ENCODE measurements around the gene PELO. TPM values are rescaled to one million over a fixed set of nuclear protein-coding genes. Genes with fewer than 3 reads are reported as not detected.

PELO gene
- polyA plus RNA-seq, 3 donors, result 30.5 to 31.0 (median 30.7) TPM

GRCh38 chr5:52770287-52770939 is 17.3 kb upstream of the PELO start:
- DNase-seq (ENCODE audit: low read depth in 3 of 3, low spot score in 2 of 3), result no peak

GRCh38 chr5:52771343-52772039 is 16.2 kb upstream of the PELO start:
- no peak for DNase-seq (ENCODE audit: low read depth in 3 of 3, low spot score in 2 of 3)

- no peak for DNase-seq (ENCODE audit: low read depth in 3 of 3, low spot score in 2 of 3)
Observed at GRCh38 chr5:52772668-52773067, 15.0 kb upstream of the PELO start.

GRCh38 chr5:52773342-52773741 is 14.4 kb upstream of the PELO start:
- DNase-seq (ENCODE audit: low read depth in 3 of 3, low spot score in 2 of 3), result no peak

- no peak for DNase-seq (ENCODE audit: low read depth in 3 of 3, low spot score in 2 of 3)
Observed at GRCh38 chr5:52774005-52774410, 13.7 kb upstream of the PELO start.

- no peak for DNase-seq (ENCODE audit: low read depth in 3 of 3, low spot score in 2 of 3)
Observed at GRCh38 chr5:52776116-52776515, 11.6 kb upstream of the PELO start.

GRCh38 chr5:52777186-52777585 is 10.5 kb upstream of the PELO start:
- no peak for DNase-seq (ENCODE audit: low read depth in 3 of 3, low spot score in 2 of 3)

- DNase-seq (ENCODE audit: low read depth in 3 of 3, low spot score in 2 of 3), result no peak
Observed at GRCh38 chr5:52778781-52779180, 8.9 kb upstream of the PELO start.

- DNase-seq (ENCODE audit: low read depth in 3 of 3, low spot score in 2 of 3), result no peak
Observed at GRCh38 chr5:52779213-52779612, 8.5 kb upstream of the PELO start.

- DNase-seq (ENCODE audit: low read depth in 3 of 3, low spot score in 2 of 3), result no peak
Observed at GRCh38 chr5:52783226-52783959, 4.3 kb upstream of the PELO start.

- DNase-seq (ENCODE audit: low read depth in 3 of 3, low spot score in 2 of 3), result no peak
Observed at GRCh38 chr5:52784737-52785136, 3.0 kb upstream of the PELO start.

GRCh38 chr5:52786391-52786790 is 1.3 kb upstream of the PELO start:
- DNase-seq (ENCODE audit: low read depth in 3 of 3, low spot score in 2 of 3), result no peak

GRCh38 chr5:52786949-52787599 is 642 bp upstream of the PELO start:
- DNase-seq (ENCODE audit: low read depth in 3 of 3, low spot score in 2 of 3), result no peak

GRCh38 chr5:52788505-52788821 is 747 bp downstream of the PELO start:
- no peak for DNase-seq (ENCODE audit: low read depth in 3 of 3, low spot score in 2 of 3)

GRCh38 chr5:52789378-52789777 is 1.7 kb downstream of the PELO start:
- DNase-seq (ENCODE audit: low read depth in 3 of 3, low spot score in 2 of 3), result no peak

GRCh38 chr5:52789851-52790250 is 2.1 kb downstream of the PELO start:
- no peak for DNase-seq (ENCODE audit: low read depth in 3 of 3, low spot score in 2 of 3)

- no peak for DNase-seq (ENCODE audit: low read depth in 3 of 3, low spot score in 2 of 3)
Observed at GRCh38 chr5:52791366-52791765, 3.6 kb downstream of the PELO start.

GRCh38 chr5:52794519-52794918 is 6.8 kb downstream of the PELO start:
- DNase-seq (ENCODE audit: low read depth in 3 of 3, low spot score in 2 of 3), result no peak

- DNase-seq (ENCODE audit: low read depth in 3 of 3, low spot score in 2 of 3), result no peak
Observed at GRCh38 chr5:52796031-52796430, 8.3 kb downstream of the PELO start.

- no peak for DNase-seq (ENCODE audit: low read depth in 3 of 3, low spot score in 2 of 3)
Observed at GRCh38 chr5:52796516-52797103, 8.9 kb downstream of the PELO start.

GRCh38 chr5:52798938-52799337 is 11.2 kb downstream of the PELO start:
- DNase-seq (ENCODE audit: low read depth in 3 of 3, low spot score in 2 of 3), result no peak
